Hindlimb muscle (tissue), 1 donor: ENCODE results near the gene RIMS1. TPM values are rescaled to one million over a fixed set of nuclear protein-coding genes. Genes with fewer than 3 reads are reported as not detected.
"Not testable (repeated sequence)": the region's sequence is repeated elsewhere in the genome, so short reads cannot be mapped to it uniquely, and the experiment has no call there.

Source experiments
- DNase-seq: peaks from one replicate; pipeline ENCODE4 v3.0.0-alpha.2; 2013
- polyA plus RNA-seq: library from polyadenylated mRNA; unstranded; fragments of 120-200 nt; gene quantifications from one replicate; pipeline ENCODE4 v1.2.1, GENCODE V29; 2013; ENCODE audit not compliant: insufficient read length

The RIMS1 gene
- polyA plus RNA-seq, 1 donor: 0.40 TPM

GRCh38 chr6:71977884-71978283 lies 91.5 kb downstream of the RIMS1 start:
- DNase-seq: no peak

- DNase-seq: no peak
Observed at GRCh38 chr6:71979911-71980310, 93.6 kb downstream of the RIMS1 start.

GRCh38 chr6:71982389-71982788 lies 96.0 kb downstream of the RIMS1 start:
- DNase-seq: no peak

GRCh38 chr6:71983131-71983530 lies 96.8 kb downstream of the RIMS1 start:
- DNase-seq: no peak

- DNase-seq: no peak
Observed at GRCh38 chr6:71994705-71995271, 108.4 kb downstream of the RIMS1 start.

- no peak for DNase-seq
Observed at GRCh38 chr6:71997341-71997740, 111.0 kb downstream of the RIMS1 start.

GRCh38 chr6:72002415-72002814 lies 116.1 kb downstream of the RIMS1 start:
- DNase-seq: no peak

- DNase-seq: not testable (repeated sequence)
Observed at GRCh38 chr6:72006591-72006990, 120.2 kb downstream of the RIMS1 start.

GRCh38 chr6:72022830-72023229 lies 136.5 kb downstream of the RIMS1 start:
- DNase-seq: no peak

- no peak for DNase-seq
Observed at GRCh38 chr6:72031471-72031870, 145.1 kb downstream of the RIMS1 start.

- DNase-seq: no peak
Observed at GRCh38 chr6:72032086-72032485, 145.7 kb downstream of the RIMS1 start.

GRCh38 chr6:72035486-72035885 lies 149.1 kb downstream of the RIMS1 start:
- DNase-seq: no peak

- no peak for DNase-seq
Observed at GRCh38 chr6:72035966-72036365, 149.6 kb downstream of the RIMS1 start.

GRCh38 chr6:72037006-72037405 lies 150.7 kb downstream of the RIMS1 start:
- no peak for DNase-seq

- DNase-seq: no peak
Observed at GRCh38 chr6:72040111-72040510, 153.8 kb downstream of the RIMS1 start.

GRCh38 chr6:72042088-72042487 lies 155.7 kb downstream of the RIMS1 start:
- DNase-seq: no peak

- DNase-seq: no peak
Observed at GRCh38 chr6:72048080-72048479, 161.7 kb downstream of the RIMS1 start.

- no peak for DNase-seq
Observed at GRCh38 chr6:72049376-72049775, 163.0 kb downstream of the RIMS1 start.

- no peak for DNase-seq
Observed at GRCh38 chr6:72061286-72061685, 174.9 kb downstream of the RIMS1 start.

GRCh38 chr6:72064399-72064975 lies 178.1 kb downstream of the RIMS1 start:
- no peak for DNase-seq

GRCh38 chr6:72078096-72078495 lies 191.7 kb downstream of the RIMS1 start:
- no peak for DNase-seq

- no peak for DNase-seq
Observed at GRCh38 chr6:72080260-72080941, 194.1 kb downstream of the RIMS1 start.

- DNase-seq: no peak
Observed at GRCh38 chr6:72081871-72082270, 195.5 kb downstream of the RIMS1 start.

GRCh38 chr6:72083976-72084375 lies 197.6 kb downstream of the RIMS1 start:
- no peak for DNase-seq
